HG03139 (cell line): ENCODE data around the gene PPOX.

Source experiments
- ATAC-seq: cut with Tn5 transposase; IDR thresholded peaks from one replicate; pipeline ENCODE4 v1.9.1; 2021; ENCODE audit not compliant: unreplicated experiment

Gene PPOX

GRCh38 chr1:161219078-161219892, 53.1 kb downstream of the PPOX start:
- ATAC-seq = no peak

- no peak for ATAC-seq
Measured at GRCh38 chr1:161220002-161220401, 53.8 kb downstream of the PPOX start.
